Measurements from ENCODE around the gene SIL1. TPM values are rescaled to one million over a fixed set of nuclear protein-coding genes. Genes with fewer than 3 reads are reported as not detected.

SIL1 gene
- total RNA-seq, 1 experiment from 2014 or later = 22.0 TPM

- no peak for TF ChIP-seq EZH2 (IDR thresholded peaks at IDR 0.05; ENCODE audit: borderline replicate concordance, low read depth, low read length, poor library complexity, severe bottlenecking)
- TF ChIP-seq, protein P1, sequence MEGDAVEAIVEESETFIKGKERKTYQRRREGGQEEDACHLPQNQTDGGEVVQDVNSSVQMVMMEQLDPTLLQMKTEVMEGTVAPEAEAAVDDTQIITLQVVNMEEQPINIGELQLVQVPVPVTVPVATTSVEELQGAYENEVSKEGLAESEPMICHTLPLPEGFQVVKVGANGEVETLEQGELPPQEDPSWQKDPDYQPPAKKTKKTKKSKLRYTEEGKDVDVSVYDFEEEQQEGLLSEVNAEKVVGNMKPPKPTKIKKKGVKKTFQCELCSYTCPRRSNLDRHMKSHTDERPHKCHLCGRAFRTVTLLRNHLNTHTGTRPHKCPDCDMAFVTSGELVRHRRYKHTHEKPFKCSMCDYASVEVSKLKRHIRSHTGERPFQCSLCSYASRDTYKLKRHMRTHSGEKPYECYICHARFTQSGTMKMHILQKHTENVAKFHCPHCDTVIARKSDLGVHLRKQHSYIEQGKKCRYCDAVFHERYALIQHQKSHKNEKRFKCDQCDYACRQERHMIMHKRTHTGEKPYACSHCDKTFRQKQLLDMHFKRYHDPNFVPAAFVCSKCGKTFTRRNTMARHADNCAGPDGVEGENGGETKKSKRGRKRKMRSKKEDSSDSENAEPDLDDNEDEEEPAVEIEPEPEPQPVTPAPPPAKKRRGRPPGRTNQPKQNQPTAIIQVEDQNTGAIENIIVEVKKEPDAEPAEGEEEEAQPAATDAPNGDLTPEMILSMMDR (conservative IDR thresholded peaks at IDR 0.05; ENCODE audit: low read depth, low read length) = no peak
- intact Hi-C loops (cut with micrococcal nuclease; ENCODE audit: unreplicated experiment) = no loop called here
- no peak overlapping the region for H3K27ac ChIP-seq (ENCODE audit: low read depth, low read length, poor library complexity, severe bottlenecking)
- H3K4me1 ChIP-seq (ENCODE audit: insufficient read depth, low read length, poor library complexity, severe bottlenecking) = peaks cover 12% of the 10 kb centered on the region
- BruUV-seq (replicated peaks) = no TSS peak
- no peaks in the 10 kb centered on the region for H3K9me3 ChIP-seq (ENCODE audit: low read depth, low read length, poor library complexity, severe bottlenecking)
- no peak overlapping the region for H3K4me3 ChIP-seq (ENCODE audit: low read depth, low read length, poor library complexity, severe bottlenecking)
- DNase-seq (ENCODE audit: low spot score) = no peak
- H3K27me3 ChIP-seq (replicated peaks; ENCODE audit: insufficient read depth, low read depth, low read length, poor library complexity) = no peaks in the 10 kb centered on the region
- POLR2A ChIA-PET (ENCODE audit: low non-redundant PET) = no interaction called here
- no peaks in the 10 kb centered on the region for H3K36me3 ChIP-seq (ENCODE audit: insufficient read depth, low read length, poor library complexity, severe bottlenecking)
- CTCF ChIA-PET = no interaction called here
Measured at GRCh38 chr5:138979684-138980280, 218.4 kb downstream of the SIL1 start.

DNA sequence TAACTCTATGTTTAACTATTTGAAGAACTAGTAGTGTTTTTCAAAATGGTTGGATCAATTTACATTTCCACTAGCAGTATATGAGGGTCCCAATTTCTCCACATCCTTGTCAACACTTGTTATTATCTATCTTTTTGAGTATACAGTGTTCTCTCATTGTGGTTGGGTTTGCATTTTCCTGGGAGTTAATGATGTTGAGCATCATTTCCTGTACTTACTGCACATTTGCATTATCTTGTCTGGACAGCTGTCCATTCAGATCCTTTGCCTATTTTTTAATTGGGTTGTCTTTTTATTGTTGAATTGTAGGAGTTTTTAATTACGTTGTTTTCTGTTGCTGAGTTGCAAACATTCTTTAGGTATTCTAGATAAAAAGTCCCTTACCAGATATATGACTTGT lies 219.6 kb downstream of the SIL1 start:
- ChIA-PET CTCF (no interaction called here), POLR2A (ENCODE audit: low non-redundant PET) (no interaction called here)
- H3K4me1 ChIP-seq (ENCODE audit: insufficient read depth, low read length, poor library complexity, severe bottlenecking) = peaks cover 24% of the 10 kb centered on the region
- no peaks in the 10 kb centered on the region for H3K27me3 ChIP-seq (replicated peaks; ENCODE audit: insufficient read depth, low read depth, low read length, poor library complexity)
- intact Hi-C loops (cut with micrococcal nuclease; ENCODE audit: unreplicated experiment) = no loop called here
- no peak overlapping the region for H3K4me3 ChIP-seq (ENCODE audit: low read depth, low read length, poor library complexity, severe bottlenecking)
- DNase-seq (ENCODE audit: low spot score) = no peak
- no peak for TF ChIP-seq EZH2 (IDR thresholded peaks at IDR 0.05; ENCODE audit: borderline replicate concordance, low read depth, low read length, poor library complexity, severe bottlenecking)
- TF ChIP-seq, protein P1 (conservative IDR thresholded peaks at IDR 0.05; ENCODE audit: low read depth, low read length) = no peak
- no peak overlapping the region for H3K27ac ChIP-seq (ENCODE audit: low read depth, low read length, poor library complexity, severe bottlenecking)
- H3K9me3 ChIP-seq (ENCODE audit: low read depth, low read length, poor library complexity, severe bottlenecking) = no peaks in the 10 kb centered on the region
- BruUV-seq (replicated peaks) = no TSS peak
- H3K36me3 ChIP-seq (ENCODE audit: insufficient read depth, low read length, poor library complexity, severe bottlenecking) = no peaks in the 10 kb centered on the region

DNA sequence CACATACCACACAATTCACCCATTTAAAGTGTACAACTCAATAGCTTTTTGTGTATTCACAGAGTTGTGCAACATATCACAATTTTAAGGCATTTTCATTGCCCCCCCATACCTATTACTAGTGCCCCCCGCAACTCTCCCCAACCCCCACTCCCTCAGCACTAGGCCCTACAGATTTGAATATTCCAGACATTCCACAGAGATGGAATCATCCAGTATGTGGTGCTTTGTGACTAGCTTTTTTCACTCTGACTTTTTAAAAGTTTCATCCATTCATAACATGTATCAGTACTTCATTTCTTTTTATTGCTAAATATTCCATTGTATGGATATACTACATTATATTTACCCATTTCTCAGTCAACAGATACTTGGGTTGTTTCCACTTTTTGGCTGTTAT lies 220.1 kb downstream of the SIL1 start:
- H3K36me3 ChIP-seq (ENCODE audit: insufficient read depth, low read length, poor library complexity, severe bottlenecking) = no peaks in the 10 kb centered on the region
- ChIA-PET CTCF (no interaction called here), POLR2A (ENCODE audit: low non-redundant PET) (no interaction called here)
- H3K4me3 ChIP-seq (ENCODE audit: low read depth, low read length, poor library complexity, severe bottlenecking) = no peak overlapping the region
- TF ChIP-seq, protein P1 (conservative IDR thresholded peaks at IDR 0.05; ENCODE audit: low read depth, low read length) = no peak
- TF ChIP-seq EZH2 (IDR thresholded peaks at IDR 0.05; ENCODE audit: borderline replicate concordance, low read depth, low read length, poor library complexity, severe bottlenecking) = no peak
- H3K27me3 ChIP-seq (replicated peaks; ENCODE audit: insufficient read depth, low read depth, low read length, poor library complexity) = no peaks in the 10 kb centered on the region
- H3K4me1 ChIP-seq (ENCODE audit: insufficient read depth, low read length, poor library complexity, severe bottlenecking) = peaks cover 29% of the 10 kb centered on the region
- BruUV-seq (replicated peaks) = no TSS peak
- no peak for DNase-seq (ENCODE audit: low spot score)
- no peak overlapping the region for H3K27ac ChIP-seq (ENCODE audit: low read depth, low read length, poor library complexity, severe bottlenecking)
- intact Hi-C loops (cut with micrococcal nuclease; ENCODE audit: unreplicated experiment) = no loop called here
- no peaks in the 10 kb centered on the region for H3K9me3 ChIP-seq (ENCODE audit: low read depth, low read length, poor library complexity, severe bottlenecking)
